ENCODE results near the gene PRIM2. TPM values are rescaled to one million over a fixed set of nuclear protein-coding genes. Genes with fewer than 3 reads are reported as not detected.
"Not testable (repeated sequence)": the region's sequence is repeated elsewhere in the genome, so short reads cannot be mapped to it uniquely, and the experiment has no call there.

PRIM2 gene
- total RNA-seq, 1 donor from 2014 or later = 21.0 TPM

- H3K4me3 ChIP-seq (ENCODE audit: low read depth, low read length); DNase-seq (ENCODE audit: low read depth): not testable (repeated sequence)
- peak; percentile 44 for TF ChIP-seq CTCF (conservative IDR thresholded peaks at IDR 0.05; ENCODE audit: low read depth, low read length)
Measured at GRCh38 chr6:57671937-57672627, 354.7 kb downstream of the PRIM2 start.

GRCh38 chr6:57673281-57673680 is 355.9 kb downstream of the PRIM2 start:
- TF ChIP-seq CTCF (conservative IDR thresholded peaks at IDR 0.05; ENCODE audit: low read depth, low read length) = peak; percentile 38
- not testable (repeated sequence) for DNase-seq (ENCODE audit: low read depth); H3K4me3 ChIP-seq (ENCODE audit: low read depth, low read length)

- DNase-seq (ENCODE audit: low read depth); H3K4me3 ChIP-seq (ENCODE audit: low read depth, low read length): not testable (repeated sequence)
Measured at GRCh38 chr6:57675386-57675785, 358.0 kb downstream of the PRIM2 start.

GRCh38 chr6:57696382-57696781 is 379.0 kb downstream of the PRIM2 start:
- DNase-seq (ENCODE audit: low read depth) = not testable (repeated sequence)

More at GRCh38 chr6:57696382-57696781, 379.0 kb downstream of the PRIM2 start:
- H3K4me3 ChIP-seq (ENCODE audit: low read depth, low read length) = not testable (repeated sequence)

Other genes with a start within 250 kb of the PRIM2 start
- gene ZNF451, start 227.4 kb upstream of the PRIM2 start, total RNA-seq = 16.4 and 24.9 TPM in 2 replicates
- gene BAG2, start 145.3 kb upstream of the PRIM2 start, total RNA-seq = 8.2 and 20.4 TPM in 2 replicates
- 10.2 and 14.8 TPM in 2 replicates for gene RAB23, start 95.3 kb upstream of the PRIM2 start, total RNA-seq